OCI-M2 (cell line): ENCODE data around the gene PARD3.

Experiments
- DNase-seq: peaks from one replicate; lab custom pipeline; 2025; ENCODE audit not compliant: unreplicated experiment; lab: John Stamatoyannopoulos, UW

The PARD3 gene

GRCh38 chr10:34697351-34698247, 117.5 kb downstream of the PARD3 start:
- DNase-seq, result no peak

- no peak for DNase-seq
Observed at GRCh38 chr10:34696423-34696822, 118.7 kb downstream of the PARD3 start.

GRCh38 chr10:34690383-34691049, 124.6 kb downstream of the PARD3 start:
- no peak for DNase-seq

GRCh38 chr10:34689053-34689452, 126.0 kb downstream of the PARD3 start:
- no peak for DNase-seq

GRCh38 chr10:34687434-34688210, 127.5 kb downstream of the PARD3 start:
- DNase-seq, result no peak

GRCh38 chr10:34682580-34682979, 132.5 kb downstream of the PARD3 start:
- no peak for DNase-seq

- DNase-seq, result no peak
Observed at GRCh38 chr10:34681933-34682332, 133.2 kb downstream of the PARD3 start.

- no peak for DNase-seq
Observed at GRCh38 chr10:34679177-34679576, 135.9 kb downstream of the PARD3 start.

GRCh38 chr10:34677591-34677990, 137.5 kb downstream of the PARD3 start:
- DNase-seq, result no peak

- DNase-seq, result no peak
Observed at GRCh38 chr10:34677132-34677531, 138.0 kb downstream of the PARD3 start.

- no peak for DNase-seq
Observed at GRCh38 chr10:34674176-34674575, 140.9 kb downstream of the PARD3 start.

- no peak for DNase-seq
Observed at GRCh38 chr10:34670081-34670480, 145.0 kb downstream of the PARD3 start.

- DNase-seq, result no peak
Observed at GRCh38 chr10:34669079-34669478, 146.0 kb downstream of the PARD3 start.

- DNase-seq, result no peak
Observed at GRCh38 chr10:34667177-34667576, 147.9 kb downstream of the PARD3 start.

GRCh38 chr10:34666008-34666704, 148.9 kb downstream of the PARD3 start:
- DNase-seq, result peak; percentile 15

- no peak for DNase-seq
Observed at GRCh38 chr10:34664706-34665105, 150.4 kb downstream of the PARD3 start.

GRCh38 chr10:34661580-34661979, 153.5 kb downstream of the PARD3 start:
- no peak for DNase-seq

- no peak for DNase-seq
Observed at GRCh38 chr10:34658934-34659333, 156.2 kb downstream of the PARD3 start.

- no peak for DNase-seq
Observed at GRCh38 chr10:34656661-34657060, 158.4 kb downstream of the PARD3 start.

- peak; percentile 21 for DNase-seq
Observed at GRCh38 chr10:34655286-34656170, 159.6 kb downstream of the PARD3 start.
